Measurements from ENCODE around the gene BTRC.

GRCh38 chr10:101364721-101365120 lies 10.8 kb downstream of the BTRC start:
- TF ChIP-seq CTCF (IDR thresholded peaks at IDR 0.05): no peak
- TF ChIP-seq AR (CRISPR knock-in tag; IDR thresholded peaks at IDR 0.05): no peak
- no peak for TF ChIP-seq ZBTB43 (CRISPR knock-in tag; IDR thresholded peaks at IDR 0.05)
- TF ChIP-seq RELA (CRISPR knock-in tag; IDR thresholded peaks at IDR 0.05; ENCODE audit: borderline replicate concordance): no peak
